IMR-90 (cell line): Measurements from ENCODE around the gene HADH. TPM values are rescaled to one million over a fixed set of nuclear protein-coding genes. Genes with fewer than 3 reads are reported as not detected.

Experiments
- ATAC-seq: fragments of 200-7000 bp; cut with Tn5 transposase; 2 replicates; pipeline ENCODE4 v1.9.1; 2020; ENCODE audit warnings: low read depth, mild to moderate bottlenecking, moderate library complexity
- BruUV-seq: library from RNA; stranded (reverse); fragments of 400-500 nt; replicated peaks from 2 replicates; lab custom pipeline; 2021; lab: Mats Ljungman, UMichigan
- CTCF ChIA-PET: fragments of 300-600 bp; formaldehyde crosslinking; extraction: SDS; loops from one replicate; lab custom pipeline; 2021; ENCODE audit warnings: antibody characterized with exemption; lab: Yijun Ruan, JAX
- POLR2A ChIA-PET: fragments of 300-600 bp; sonication (Branson Sonifier 250); formaldehyde crosslinking; loops from one replicate; lab custom pipeline; 2022; ENCODE audit warnings: antibody characterized with exemption; ENCODE audit not compliant: unreplicated experiment; lab: Charles Lee
- DNase-seq: peaks from one replicate; pipeline ENCODE4 v3.0.0; 2013
- H2AFZ ChIP-seq: replicated peaks from 2 replicates; pipeline ENCODE3; 2013; ENCODE audit warnings: low read length, mild to moderate bottlenecking; ENCODE audit not compliant: poor library complexity
- H2AK5ac ChIP-seq: 2 replicates; pipeline ENCODE4 v1.6.1; 2013; ENCODE audit warnings: low read depth, low read length, inconsistent platforms
- H2AK9ac ChIP-seq: replicated peaks from 2 replicates; pipeline ENCODE3; 2013; ENCODE audit warnings: mild to moderate bottlenecking, low read depth, low read length, moderate library complexity; ENCODE audit not compliant: poor library complexity
- H2BK120ac ChIP-seq: 2 replicates; pipeline ENCODE4 v1.6.1; 2013; ENCODE audit warnings: low read depth, low read length, inconsistent platforms
- H2BK15ac ChIP-seq: 3 replicates; pipeline ENCODE4 v1.6.1; 2013; ENCODE audit warnings: low read depth, low read length, inconsistent platforms
- H2BK20ac ChIP-seq: 2 replicates; pipeline ENCODE4 v1.6.1; 2013; ENCODE audit warnings: low read depth, mild to moderate bottlenecking, inconsistent platforms, low read length, moderate library complexity
- H2BK5ac ChIP-seq: 2 replicates; pipeline ENCODE4 v1.6.1; 2013; ENCODE audit warnings: mild to moderate bottlenecking, low read depth, low read length, inconsistent platforms; ENCODE audit not compliant: poor library complexity, severe bottlenecking
- H3K14ac ChIP-seq: replicated peaks from 2 replicates; pipeline ENCODE4 v1.6.1; 2013; ENCODE audit warnings: low read depth, low read length, inconsistent platforms
- H3K18ac ChIP-seq: 2 replicates; pipeline ENCODE4 v1.6.1; 2013; ENCODE audit warnings: low read depth, low read length, control low read depth
- H3K23ac ChIP-seq: 2 replicates; pipeline ENCODE4 v1.6.1; 2013; ENCODE audit warnings: low read depth, low read length, inconsistent platforms
- H3K27ac ChIP-seq: 2 replicates; pipeline ENCODE4 v1.5.1; 2013; ENCODE audit warnings: mild to moderate bottlenecking, control low read depth, low read length; ENCODE audit not compliant: insufficient read depth
- H3K27me3 ChIP-seq: 2 replicates; pipeline ENCODE4 v1.6.1; 2013; ENCODE audit warnings: low read length; ENCODE audit not compliant: control insufficient read depth, insufficient read depth
- H3K36me3 ChIP-seq: 2 replicates; pipeline ENCODE4 v1.6.1; 2013; ENCODE audit warnings: low read length, mixed read lengths; ENCODE audit not compliant: control insufficient read depth, insufficient read depth
- H3K4ac ChIP-seq: 2 replicates; pipeline ENCODE4 v1.6.1; 2013; ENCODE audit warnings: low read depth, low read length, inconsistent platforms
- H3K4me1 ChIP-seq: 2 replicates; pipeline ENCODE4 v1.6.1; 2013; ENCODE audit warnings: low read length, mixed read lengths; ENCODE audit not compliant: control insufficient read depth, insufficient read depth
- H3K4me2 ChIP-seq: 2 replicates; pipeline ENCODE4 v1.6.1; 2013; ENCODE audit warnings: low read depth, mild to moderate bottlenecking, control low read depth, low read length, moderate library complexity
- H3K4me3 ChIP-seq: 2 replicates; pipeline ENCODE4 v1.5.1; 2013; ENCODE audit warnings: low read depth, mild to moderate bottlenecking, control low read depth, low read length, moderate library complexity; ENCODE audit not compliant: insufficient read depth
- H3K56ac ChIP-seq: 2 replicates; pipeline ENCODE4 v1.6.1; 2013; ENCODE audit warnings: low read length, inconsistent platforms; ENCODE audit not compliant: insufficient read depth; ENCODE audit errors: extremely low read depth
- H3K79me1 ChIP-seq, 2 experiments: 2 replicates each; pipeline ENCODE4 v1.6.1; 2013; ENCODE audit warnings: low read length in 2 of 2, inconsistent platforms in 1 of 2, low read depth in 1 of 2
- H3K9ac ChIP-seq: 2 replicates; pipeline ENCODE4 v1.6.1; 2013; ENCODE audit warnings: low read depth, low read length, control low read depth
- H3K9me1 ChIP-seq: 2 replicates; pipeline ENCODE4 v1.6.1; 2013; ENCODE audit warnings: low read length, inconsistent platforms; ENCODE audit not compliant: insufficient read depth
- H3K9me3 ChIP-seq: 2 replicates; pipeline ENCODE4 v1.6.1; 2013; ENCODE audit warnings: low read length; ENCODE audit not compliant: control insufficient read depth, insufficient read depth
- H4K20me1 ChIP-seq: 2 replicates; pipeline ENCODE4 v1.6.1; 2013; ENCODE audit warnings: low read length, inconsistent platforms; ENCODE audit not compliant: insufficient read depth
- H4K5ac ChIP-seq: 2 replicates; pipeline ENCODE4 v1.6.1; 2013; ENCODE audit warnings: mild to moderate bottlenecking, low read depth, low read length, control low read depth
- H4K8ac ChIP-seq, 2 experiments: 2 replicates each; pipeline ENCODE4 v1.6.1; 2013; ENCODE audit warnings: low read depth in 2 of 2, low read length in 2 of 2, control low read depth in 1 of 2, inconsistent platforms in 1 of 2
- H4K91ac ChIP-seq: 2 replicates; pipeline ENCODE4 v1.6.1; 2013; ENCODE audit warnings: low read depth, low read length, inconsistent platforms; ENCODE audit not compliant: insufficient read depth
- CHD1 ChIP-seq: IDR thresholded peaks from 2 replicates; pipeline ENCODE4 v1.6.1; 2012; ENCODE audit warnings: low read depth, low read length, improper control_type of control experiment
- FOS ChIP-seq: fragments of 150-350 bp; IDR thresholded peaks from 2 replicates; pipeline ENCODE4 v1.6.1; 2016; ENCODE audit warnings: low read depth, low read length
- RAD21 ChIP-seq: IDR thresholded peaks from 2 replicates; pipeline ENCODE4 v1.6.1; 2012; ENCODE audit warnings: low read length, improper control_type of control experiment
- RCOR1 ChIP-seq: IDR thresholded peaks from 2 replicates; pipeline ENCODE4 v1.6.1; 2012; ENCODE audit warnings: mild to moderate bottlenecking, low read length, improper control_type of control experiment; ENCODE audit not compliant: insufficient replicate concordance
- WGBS, 2 experiments: methylation state at CpG; one replicate each; pipeline versions ENCODE4 v1.1.5 to v1.1.7; 2013; ENCODE audit warnings: missing lambda C conversion rate in 2 of 2; ENCODE audit not compliant: insufficient read length in 1 of 2; ENCODE audit errors: extremely low coverage in 2 of 2; 5-methylcytosine and 5-hydroxymethylcytosine counted together
- dilution Hi-C: fragments of 300-500 bp; cut with HindIII; formaldehyde crosslinking; loops from one replicate; pipeline ENCODE4 v1.14.3; 2018; ENCODE audit warnings: low sequenced_read_pairs; ENCODE audit not compliant: unreplicated experiment
- in situ Hi-C: fragments of 300-500 bp; cut with MboI; formaldehyde crosslinking; loops from 3 replicates; pipeline ENCODE4 v1.14.3; 2019; ENCODE audit warnings: low sequenced_read_pairs, inconsistent platforms, mixed read lengths
- intact Hi-C: fragments of 100-400 bp; cut with micrococcal nuclease; formaldehyde crosslinking; loops from 2 replicates; pipeline ENCODE4 v1.10.0; 2022
- polyA plus RNA-seq, 3 experiments: library from polyadenylated mRNA; depleted of rRNA; stranded (reverse); fragments of >200 nt; gene quantifications; 2 replicates each; pipeline ENCODE4 v1.2.3, GENCODE V29; 2012; ENCODE audit warnings: low replicate concordance in 1 of 3
- total RNA-seq: library from RNA; depleted of rRNA; stranded (reverse); fragments of >200 nt; gene quantifications from 2 replicates; pipeline ENCODE4 v1.2.3, GENCODE V29; 2012

The HADH gene
- total and polyA plus RNA-seq, 2 of the 4 experiments (the other 2 are of a cell fraction): 6.8 to 22.6 TPM

GRCh38 chr4:107997794-107998193 lies 8.1 kb downstream of the HADH start:
- Histone ChIP-seq H3K27ac (no peak overlapping the region), H3K9ac (no peak overlapping the region), H3K18ac (peak overlapping the region; percentile 65; the same call in 1 of the 2 replicates), H3K4me2 (no peak overlapping the region; the same call in 1 of the 2 replicates), H4K91ac (no peak overlapping the region), H2AFZ (no peak overlapping the region), H2BK20ac (peak overlapping the region; percentile 34; the same call in 1 of the 2 replicates), H4K20me1 (peaks cover 14% of the 10 kb centered on the region; the same call in 1 of the 2 replicates), H3K56ac (no peak overlapping the region), H3K4ac (peak overlapping the region; percentile 51; the same call in 1 of the 2 replicates), H4K8ac (peak overlapping the region in 1 of 2 experiments; percentile 14; a peak in 1 of 4 replicates), H3K4me3 (no peak overlapping the region), H2BK120ac (no peak overlapping the region; the same call in 1 of the 2 replicates), H3K14ac (peak overlapping the region; percentile 25), H3K36me3 (no peaks in the 10 kb centered on the region), H3K23ac (peak overlapping the region; percentile 17; the same call in 1 of the 2 replicates), H3K9me1 (peaks cover 19% of the 10 kb centered on the region), H3K27me3 (no peaks in the 10 kb centered on the region), H2BK5ac (peak overlapping the region; percentile 52), H2AK5ac (no peak overlapping the region; the same call in 1 of the 2 replicates), H2AK9ac (peak overlapping the region; percentile 18), H2BK15ac (no peak overlapping the region), H3K4me1 (peaks cover 8% of the 10 kb centered on the region), H3K79me1 (peaks cover 4 to 30% of the 10 kb centered on the region in 2 experiments; a peak in 3 of 4 replicates), H4K5ac (peak overlapping the region; percentile 20; the same call in 1 of the 2 replicates), H3K9me3 (no peaks in the 10 kb centered on the region)
- no TSS peak for BruUV-seq
- intact Hi-C loops: loop anchor here (10.0 kb wide), 1 partner anchor 243 kb away; no protein-coding TSS in a partner anchor
- dilution Hi-C loops: no loop called here
- in situ Hi-C loops: no loop called here
- TF ChIP-seq FOS (no peak), RAD21 (no peak), CHD1 (no peak), RCOR1 (no peak)
- DNase-seq (no peak), ATAC-seq (no peak)
- CTCF ChIA-PET: no interaction called here
- POLR2A ChIA-PET: no interaction called here
- WGBS, 2 experiments: no CpG with 5 or more reads among the region's 2 CpGs
